Left hindlimb (tissue), 1 donor: ENCODE data around the gene ZNF124.
"Not testable (repeated sequence)": the region's sequence is repeated elsewhere in the genome, so short reads cannot be mapped to it uniquely, and the experiment has no call there.

Source experiments
- DNase-seq: peaks from one replicate; pipeline ENCODE4 v3.0.0-alpha.2; 2018

ZNF124 gene

GRCh38 chr1:247171443-247171842 lies 377 bp downstream of the ZNF124 start:
- DNase-seq = not testable (repeated sequence)

GRCh38 chr1:247165674-247166073 lies 6.1 kb downstream of the ZNF124 start:
- no peak for DNase-seq

- DNase-seq = no peak
Observed at GRCh38 chr1:247164694-247165093, 7.1 kb downstream of the ZNF124 start.

- no peak for DNase-seq
Observed at GRCh38 chr1:247156787-247157232, 15.0 kb downstream of the ZNF124 start.

GRCh38 chr1:247147781-247148180 lies 24.0 kb downstream of the ZNF124 start:
- no peak for DNase-seq

- not testable (repeated sequence) for DNase-seq
Observed at GRCh38 chr1:247147120-247147519, 24.7 kb downstream of the ZNF124 start.

- DNase-seq = no peak
Observed at GRCh38 chr1:247146671-247147070, 25.1 kb downstream of the ZNF124 start.

GRCh38 chr1:247145279-247145678 lies 26.5 kb downstream of the ZNF124 start:
- DNase-seq = no peak

GRCh38 chr1:247139557-247139956 lies 32.3 kb downstream of the ZNF124 start:
- DNase-seq = not testable (repeated sequence)

- DNase-seq = no peak
Observed at GRCh38 chr1:247131236-247131635, 40.6 kb downstream of the ZNF124 start.

GRCh38 chr1:247127519-247128282 lies 44.1 kb downstream of the ZNF124 start:
- not testable (repeated sequence) for DNase-seq

- not testable (repeated sequence) for DNase-seq
Observed at GRCh38 chr1:247126601-247127000, 45.2 kb downstream of the ZNF124 start.

- DNase-seq = not testable (repeated sequence)
Observed at GRCh38 chr1:247126166-247126565, 45.7 kb downstream of the ZNF124 start.

GRCh38 chr1:247121382-247121781 lies 50.4 kb downstream of the ZNF124 start:
- DNase-seq = no peak

GRCh38 chr1:247120408-247120668 lies 51.5 kb downstream of the ZNF124 start:
- not testable (repeated sequence) for DNase-seq

GRCh38 chr1:247119600-247120407 lies 52.0 kb downstream of the ZNF124 start:
- DNase-seq = no peak

GRCh38 chr1:247118946-247119446 lies 52.8 kb downstream of the ZNF124 start:
- no peak for DNase-seq

GRCh38 chr1:247115545-247115944 lies 56.3 kb downstream of the ZNF124 start:
- DNase-seq = no peak

- no peak for DNase-seq
Observed at GRCh38 chr1:247115141-247115510, 56.7 kb downstream of the ZNF124 start.

GRCh38 chr1:247114351-247115140 lies 57.3 kb downstream of the ZNF124 start:
- no peak for DNase-seq

- no peak for DNase-seq
Observed at GRCh38 chr1:247113733-247114271, 58.0 kb downstream of the ZNF124 start.

GRCh38 chr1:247113094-247113497 lies 58.7 kb downstream of the ZNF124 start:
- DNase-seq = no peak

GRCh38 chr1:247112479-247112781 lies 59.4 kb downstream of the ZNF124 start:
- no peak for DNase-seq
